OCI-LY1 (cell line): ENCODE data around the gene MARCHF7.

Experiments used
- H2AFZ ChIP-seq: fragments of 200-600 bp; sonication (generic), shearing (Covaris generic); 2 replicates; pipeline ENCODE4 v1.6.0; 2014; ENCODE audit warnings: antibody characterized with exemption, mild to moderate bottlenecking, low read length
- H3F3A ChIP-seq: fragments of 200-600 bp; sonication (generic), shearing (Covaris generic); 2 replicates; pipeline ENCODE4 v1.6.0; 2014; ENCODE audit warnings: mild to moderate bottlenecking, antibody characterized with exemption, low read length, moderate library complexity; ENCODE audit not compliant: insufficient read depth
- H3K27ac ChIP-seq: fragments of 200-600 bp; sonication (generic); 2 replicates; pipeline ENCODE4 v1.5.1; 2014; ENCODE audit warnings: low read length, mixed run types, mild to moderate bottlenecking, low read depth; ENCODE audit not compliant: poor library complexity, severe bottlenecking
- H3K27me3 ChIP-seq: fragments of 200-600 bp; sonication (generic); 2 replicates; pipeline ENCODE4 v1.6.0; 2014; ENCODE audit warnings: antibody characterized with exemption, mild to moderate bottlenecking, low read length, moderate library complexity; ENCODE audit not compliant: insufficient read depth
- H3K36me3 ChIP-seq: fragments of 200-600 bp; sonication (generic); 2 replicates; pipeline ENCODE4 v1.6.1; 2014; ENCODE audit warnings: mild to moderate bottlenecking, antibody characterized with exemption, low read length, moderate library complexity, mixed read lengths; ENCODE audit not compliant: insufficient read depth
- H3K4me1 ChIP-seq: fragments of 200-600 bp; sonication (generic); 2 replicates; pipeline ENCODE4 v1.5.1; 2014; ENCODE audit warnings: mild to moderate bottlenecking, low read length, moderate library complexity; ENCODE audit not compliant: insufficient read depth, severe bottlenecking
- H3K4me2 ChIP-seq: fragments of 200-600 bp; sonication (generic), shearing (Covaris generic); 2 replicates; pipeline ENCODE4 v1.6.1; 2014; ENCODE audit warnings: low read length
- H3K4me3 ChIP-seq: fragments of 200-600 bp; sonication (generic); 2 replicates; pipeline ENCODE4 v1.5.1; 2014; ENCODE audit warnings: low read length, low read depth, mild to moderate bottlenecking, mixed read lengths; ENCODE audit not compliant: poor library complexity, severe bottlenecking
- H3K79me2 ChIP-seq: fragments of 200-600 bp; shearing (Covaris generic); 2 replicates; pipeline ENCODE4 v1.6.1; 2016; ENCODE audit warnings: mixed run types, low read length, mixed read lengths; ENCODE audit not compliant: insufficient read depth
- H3K9ac ChIP-seq: fragments of 200-600 bp; sonication (generic), shearing (Covaris generic); 2 replicates; pipeline ENCODE4 v1.6.1; 2014; ENCODE audit warnings: mild to moderate bottlenecking, low read length, mixed read lengths
- H3K9me2 ChIP-seq: fragments of 200-600 bp; sonication (generic), shearing (Covaris generic); 2 replicates; pipeline ENCODE4 v1.6.1; 2014; ENCODE audit warnings: low read depth, mild to moderate bottlenecking, low read length, mixed read lengths
- H3K9me3 ChIP-seq: fragments of 200-600 bp; shearing (Covaris generic); 2 replicates; pipeline ENCODE4 v1.6.1; 2014; ENCODE audit warnings: low read length, mixed read lengths
- H4K20me1 ChIP-seq: fragments of 200-600 bp; sonication (generic), shearing (Covaris generic); 2 replicates; pipeline ENCODE4 v1.6.0; 2016; ENCODE audit warnings: mild to moderate bottlenecking, low read length; ENCODE audit not compliant: insufficient read depth
- EZH2 ChIP-seq: fragments of 200-600 bp; sonication (generic), shearing (Covaris generic); IDR thresholded peaks from 2 replicates; pipeline ENCODE4 v1.8.0; 2017; ENCODE audit warnings: borderline replicate concordance, mixed run types, mild to moderate bottlenecking, antibody characterized with exemption, low read length, moderate library complexity, mixed read lengths
- TF ChIP-seq, protein P1 (sequence below): fragments of 200-600 bp; sonication (generic), shearing (Covaris generic); IDR thresholded peaks from 2 replicates; pipeline ENCODE4 v1.5.1; 2017; ENCODE audit warnings: mild to moderate bottlenecking, antibody characterized with exemption, low read length, moderate library complexity, mixed read lengths

The MARCHF7 gene

DNA sequence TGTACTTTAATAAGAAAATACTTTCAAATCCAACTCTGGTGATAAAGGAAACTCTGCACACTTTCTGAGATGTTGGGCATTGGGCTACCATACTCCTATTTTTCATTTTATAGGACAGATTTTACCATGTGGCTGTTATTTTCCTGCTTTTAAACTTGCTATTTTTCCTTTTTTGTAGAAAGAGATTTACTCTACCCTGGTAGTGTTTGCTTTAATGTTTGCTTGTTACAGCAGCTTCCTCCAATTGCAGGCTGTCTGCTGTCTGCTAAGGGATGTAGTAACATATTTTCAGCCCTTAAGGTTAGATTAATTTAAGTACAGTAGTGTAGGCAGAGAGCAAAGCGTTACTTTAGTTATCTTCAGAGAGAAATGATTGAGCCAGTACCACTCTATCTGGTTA lies 38.6 kb downstream of the MARCHF7 start:
- H2AFZ ChIP-seq: no peak overlapping the region
- peaks cover 8% of the 10 kb centered on the region; the same call in 1 of the 2 replicates for H3K79me2 ChIP-seq
- H3K27ac ChIP-seq: no peak overlapping the region
- no peaks in the 10 kb centered on the region for H4K20me1 ChIP-seq
- H3F3A ChIP-seq: no peaks in the 10 kb centered on the region
- TF ChIP-seq, protein P1, sequence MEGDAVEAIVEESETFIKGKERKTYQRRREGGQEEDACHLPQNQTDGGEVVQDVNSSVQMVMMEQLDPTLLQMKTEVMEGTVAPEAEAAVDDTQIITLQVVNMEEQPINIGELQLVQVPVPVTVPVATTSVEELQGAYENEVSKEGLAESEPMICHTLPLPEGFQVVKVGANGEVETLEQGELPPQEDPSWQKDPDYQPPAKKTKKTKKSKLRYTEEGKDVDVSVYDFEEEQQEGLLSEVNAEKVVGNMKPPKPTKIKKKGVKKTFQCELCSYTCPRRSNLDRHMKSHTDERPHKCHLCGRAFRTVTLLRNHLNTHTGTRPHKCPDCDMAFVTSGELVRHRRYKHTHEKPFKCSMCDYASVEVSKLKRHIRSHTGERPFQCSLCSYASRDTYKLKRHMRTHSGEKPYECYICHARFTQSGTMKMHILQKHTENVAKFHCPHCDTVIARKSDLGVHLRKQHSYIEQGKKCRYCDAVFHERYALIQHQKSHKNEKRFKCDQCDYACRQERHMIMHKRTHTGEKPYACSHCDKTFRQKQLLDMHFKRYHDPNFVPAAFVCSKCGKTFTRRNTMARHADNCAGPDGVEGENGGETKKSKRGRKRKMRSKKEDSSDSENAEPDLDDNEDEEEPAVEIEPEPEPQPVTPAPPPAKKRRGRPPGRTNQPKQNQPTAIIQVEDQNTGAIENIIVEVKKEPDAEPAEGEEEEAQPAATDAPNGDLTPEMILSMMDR: no peak
- no peak for TF ChIP-seq EZH2
- no peaks in the 10 kb centered on the region for H3K9me2 ChIP-seq
- H3K4me3 ChIP-seq: no peak overlapping the region
- no peak overlapping the region for H3K9ac ChIP-seq
- no peaks in the 10 kb centered on the region for H3K4me1 ChIP-seq
- no peaks in the 10 kb centered on the region for H3K9me3 ChIP-seq
- H3K36me3 ChIP-seq: peaks cover 92% of the 10 kb centered on the region
- H3K4me2 ChIP-seq: no peak overlapping the region
- H3K27me3 ChIP-seq: no peaks in the 10 kb centered on the region

DNA sequence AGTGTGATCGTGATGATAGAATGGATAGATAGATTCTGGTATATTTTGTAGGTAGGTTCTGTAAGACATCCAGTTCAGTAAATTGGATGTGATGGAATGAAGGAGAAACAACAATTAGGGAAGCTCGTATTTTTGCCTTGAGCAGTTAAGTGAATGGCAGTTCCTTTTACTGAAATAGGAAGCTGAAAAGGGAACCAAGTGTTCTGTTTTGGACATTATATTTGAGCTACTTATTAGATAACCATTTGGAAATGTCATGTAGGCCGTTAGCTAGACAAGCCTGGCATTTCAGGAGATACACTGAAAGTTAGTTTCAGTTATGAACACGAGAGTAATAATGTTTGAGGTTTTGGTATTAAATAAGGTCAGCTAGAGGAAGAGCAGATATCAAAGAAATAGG lies 41.5 kb downstream of the MARCHF7 start:
- no peak overlapping the region for H3K4me3 ChIP-seq
- H3K9me3 ChIP-seq: no peaks in the 10 kb centered on the region
- H2AFZ ChIP-seq: no peak overlapping the region
- H3K27ac ChIP-seq: no peak overlapping the region
- H3K9me2 ChIP-seq: no peaks in the 10 kb centered on the region
- TF ChIP-seq, protein P1: no peak
- TF ChIP-seq EZH2: no peak
- peaks cover 8% of the 10 kb centered on the region; the same call in 1 of the 2 replicates for H3K79me2 ChIP-seq
- H3K9ac ChIP-seq: no peak overlapping the region
- no peaks in the 10 kb centered on the region for H3K4me1 ChIP-seq
- peaks cover 92% of the 10 kb centered on the region for H3K36me3 ChIP-seq
- H4K20me1 ChIP-seq: no peaks in the 10 kb centered on the region
- H3K4me2 ChIP-seq: no peak overlapping the region
- no peaks in the 10 kb centered on the region for H3F3A ChIP-seq
- no peaks in the 10 kb centered on the region for H3K27me3 ChIP-seq

DNA sequence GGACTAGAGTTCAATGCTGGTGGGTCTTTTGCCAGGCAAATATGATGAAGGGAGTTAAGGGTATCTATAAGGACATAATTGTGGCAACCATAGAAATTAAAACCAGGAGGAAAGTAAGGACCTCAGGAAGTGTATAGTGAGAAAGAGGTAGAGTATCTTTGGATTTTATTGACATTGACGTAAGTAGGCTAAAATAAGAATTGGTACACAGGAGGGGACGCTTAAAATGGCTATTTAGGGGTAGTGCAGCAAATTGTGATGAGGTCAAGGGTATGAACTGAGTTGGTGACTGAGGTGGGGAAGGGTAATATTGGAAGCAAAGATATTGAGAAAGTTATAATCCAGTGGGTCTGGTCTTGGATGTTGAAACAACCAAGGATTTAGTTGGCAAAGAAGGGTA lies 42.7 kb downstream of the MARCHF7 start:
- Histone ChIP-seq H2AFZ (no peak overlapping the region), H3K4me3 (no peak overlapping the region), H3K9me3 (no peaks in the 10 kb centered on the region), H3K9me2 (no peaks in the 10 kb centered on the region), H3K27me3 (no peaks in the 10 kb centered on the region), H3F3A (no peaks in the 10 kb centered on the region), H3K4me2 (no peak overlapping the region), H3K27ac (no peak overlapping the region), H3K79me2 (peaks cover 8% of the 10 kb centered on the region; the same call in 1 of the 2 replicates), H3K36me3 (peaks cover 92% of the 10 kb centered on the region), H4K20me1 (no peaks in the 10 kb centered on the region), H3K4me1 (no peaks in the 10 kb centered on the region), H3K9ac (no peak overlapping the region)
- no peak for TF ChIP-seq EZH2
- TF ChIP-seq, protein P1: no peak
